Stimulated activated CD4-positive, alpha-beta T cell treated with anti-CD3 and anti-CD28 coated beads, Interleukin-12 subunit alpha, Interleukin-12 subunit beta, amount 100 ng/mL, for 4 hours (primary cell): Measurements from ENCODE around the gene CEP57L1.
"Not testable (repeated sequence)": the region's sequence is repeated elsewhere in the genome, so short reads cannot be mapped to it uniquely, and the experiment has no call there.

Experiments
- DNase-seq: peaks from one replicate; pipeline ENCODE4 v3.0.0-alpha.2; 2020

Gene CEP57L1

DNA sequence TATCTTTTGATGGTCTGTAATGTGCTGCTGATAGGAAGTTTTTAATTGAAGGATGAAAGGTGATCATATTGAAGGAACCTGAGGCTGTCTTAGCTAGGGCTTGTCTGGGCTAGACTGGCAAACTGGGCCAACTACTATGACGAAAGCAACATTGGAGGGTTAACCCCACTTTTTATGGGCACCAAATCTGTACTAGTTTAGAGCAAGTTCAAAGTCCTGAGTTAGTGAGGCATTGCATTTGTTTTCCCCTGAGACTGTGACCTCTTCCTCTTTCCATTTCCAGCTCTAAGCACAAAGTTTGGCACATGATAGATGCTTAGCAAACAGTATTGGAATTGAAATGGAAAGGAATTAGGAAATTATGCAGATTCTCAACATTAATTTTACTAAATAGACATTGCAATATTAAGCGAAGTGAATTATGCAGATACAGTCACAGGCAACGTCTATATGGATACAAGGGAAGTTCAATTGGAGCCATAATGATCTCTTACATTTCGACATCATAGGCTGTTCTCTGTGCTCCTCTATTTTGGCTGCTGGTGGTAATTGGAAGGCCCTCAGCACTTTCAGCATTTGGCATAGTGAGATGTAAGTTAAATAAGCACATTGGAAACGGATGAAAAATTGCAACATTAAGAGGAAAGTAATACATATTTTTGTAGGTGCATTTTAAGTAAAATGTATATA lies 22.2 kb downstream of the CEP57L1 start:
- no peak for DNase-seq

DNA sequence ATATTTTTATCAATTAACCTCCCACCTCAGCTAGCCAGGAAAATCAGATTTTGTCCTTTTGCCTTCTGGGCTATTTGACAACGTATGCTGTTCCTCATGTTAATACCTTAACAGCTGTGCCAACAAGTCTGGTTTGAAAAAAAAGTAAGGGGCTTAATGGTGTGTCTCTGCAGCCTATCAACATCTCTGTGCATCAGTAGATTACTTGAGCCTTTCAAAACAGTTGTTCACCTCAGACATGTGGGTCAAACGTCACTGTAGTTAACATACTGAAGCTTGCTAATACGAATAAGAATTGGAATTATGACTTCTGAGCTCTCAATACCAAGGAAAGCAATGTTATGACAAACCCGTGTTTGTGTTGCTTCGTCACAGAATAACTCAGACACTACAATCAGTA lies 23.0 kb downstream of the CEP57L1 start:
- no peak for DNase-seq

DNA sequence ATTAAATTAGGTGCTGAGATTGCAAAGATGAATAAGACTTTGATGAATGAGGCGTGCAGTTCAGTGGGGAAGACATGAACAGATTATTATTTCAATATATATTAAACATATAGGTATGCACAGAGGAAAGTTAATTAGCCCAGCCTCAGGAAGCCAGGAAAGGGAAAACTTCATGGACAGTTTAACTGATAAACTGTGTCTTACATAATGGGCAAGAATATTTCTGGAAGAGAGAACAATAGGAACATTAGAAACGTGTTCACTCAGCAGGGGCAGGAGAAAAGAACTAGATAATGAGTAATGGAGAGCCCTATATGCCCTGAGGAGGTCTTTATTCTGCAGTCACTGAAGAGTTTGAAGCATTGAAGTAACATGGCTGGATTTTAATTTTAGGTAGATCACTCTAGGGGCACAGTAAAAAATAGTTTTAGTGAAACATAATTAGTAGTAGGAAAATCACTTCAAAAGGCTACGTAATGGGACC lies 23.6 kb downstream of the CEP57L1 start:
- no peak for DNase-seq

DNA sequence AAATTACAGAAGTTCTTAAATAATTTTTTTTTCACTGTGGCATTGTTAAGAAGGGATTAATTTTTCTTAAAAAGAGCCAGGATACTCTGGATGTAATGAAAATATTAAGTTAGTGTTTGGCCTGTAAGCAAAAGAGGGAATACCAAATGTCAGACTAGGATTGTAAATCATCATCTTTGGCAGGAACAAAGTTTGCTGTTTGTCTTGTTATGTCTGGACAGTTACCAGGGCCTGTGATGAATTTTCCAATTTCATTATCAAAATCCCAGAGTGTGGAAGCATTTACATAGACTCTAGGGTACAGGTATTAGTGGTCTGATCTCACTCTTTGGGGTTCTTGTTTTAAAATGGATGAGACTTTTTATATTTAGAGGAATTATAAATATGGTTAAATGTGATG lies 26.1 kb downstream of the CEP57L1 start:
- no peak for DNase-seq

DNA sequence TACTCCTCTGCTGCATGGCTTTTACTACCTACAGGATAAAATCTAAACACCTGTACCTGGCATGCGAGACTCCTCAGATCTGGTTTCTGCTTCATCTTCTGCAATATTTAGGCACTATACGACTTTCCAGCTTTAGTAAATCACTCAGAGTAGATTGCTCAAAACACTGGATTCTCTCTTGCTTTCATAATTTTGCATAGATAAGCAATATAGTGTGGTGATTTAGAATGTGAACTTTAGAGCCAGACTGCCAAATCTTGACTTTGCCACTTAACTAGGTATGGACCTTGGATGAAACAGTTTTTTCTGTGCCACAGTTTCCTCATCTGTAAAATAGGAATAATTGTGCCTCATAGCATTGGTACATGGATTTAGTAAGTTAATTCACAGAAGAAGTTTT lies 28.9 kb downstream of the CEP57L1 start:
- DNase-seq: no peak

DNA sequence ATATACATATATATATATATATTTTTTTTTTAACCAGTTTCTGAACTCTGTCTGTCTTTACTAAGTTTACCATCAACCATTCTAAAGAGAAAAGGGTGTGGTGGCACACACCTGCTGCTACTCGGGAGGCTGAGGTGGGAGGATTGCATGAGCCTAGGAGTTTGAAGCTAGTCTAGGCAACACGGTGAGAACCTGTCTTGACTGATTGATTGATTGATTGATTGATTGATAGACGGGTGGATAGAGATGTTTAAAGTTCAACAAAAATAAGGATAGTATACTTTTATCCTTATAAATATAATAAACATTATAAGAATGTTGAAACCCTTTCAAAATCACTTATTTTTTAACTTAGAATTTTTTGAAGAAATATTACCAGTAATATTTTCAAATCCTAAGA lies 30.2 kb downstream of the CEP57L1 start:
- DNase-seq: no peak

DNA sequence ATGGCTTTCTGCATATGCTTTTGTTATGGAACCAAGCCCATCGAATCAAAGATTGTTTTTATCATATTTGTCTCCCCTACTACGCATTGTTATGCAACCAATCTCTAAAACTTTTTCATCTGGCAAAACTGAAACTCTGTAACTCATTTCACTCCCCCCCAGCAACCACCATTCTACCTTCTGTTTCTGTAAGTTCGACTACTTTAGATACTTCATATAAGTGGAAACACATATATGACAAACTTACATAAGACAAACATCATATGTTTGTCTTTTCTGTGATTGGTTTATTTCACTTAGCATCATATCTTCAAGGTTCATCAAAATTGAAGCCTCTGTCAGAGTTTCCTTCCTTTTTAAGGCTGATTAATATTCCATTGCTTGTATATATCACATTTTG lies 34.8 kb downstream of the CEP57L1 start:
- DNase-seq: no peak

DNA sequence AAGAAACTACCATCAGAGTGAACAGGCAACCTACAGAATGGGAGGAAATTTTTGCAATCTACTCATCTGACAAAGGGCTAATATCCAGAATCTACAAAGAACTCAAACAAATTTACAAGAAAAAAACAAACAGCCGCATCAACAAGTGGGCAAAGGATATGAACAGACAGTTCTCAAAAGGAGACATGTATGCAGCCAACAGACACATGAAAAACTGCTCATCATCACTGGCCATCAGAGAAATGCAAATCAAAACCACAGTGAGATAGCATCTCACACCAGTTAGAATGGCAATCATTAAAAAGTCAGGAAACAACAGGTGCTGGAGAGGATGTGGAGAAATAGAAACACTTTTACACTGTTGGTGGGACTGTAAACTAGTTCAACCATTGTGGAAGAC lies 40.3 kb downstream of the CEP57L1 start:
- DNase-seq: not testable (repeated sequence)

DNA sequence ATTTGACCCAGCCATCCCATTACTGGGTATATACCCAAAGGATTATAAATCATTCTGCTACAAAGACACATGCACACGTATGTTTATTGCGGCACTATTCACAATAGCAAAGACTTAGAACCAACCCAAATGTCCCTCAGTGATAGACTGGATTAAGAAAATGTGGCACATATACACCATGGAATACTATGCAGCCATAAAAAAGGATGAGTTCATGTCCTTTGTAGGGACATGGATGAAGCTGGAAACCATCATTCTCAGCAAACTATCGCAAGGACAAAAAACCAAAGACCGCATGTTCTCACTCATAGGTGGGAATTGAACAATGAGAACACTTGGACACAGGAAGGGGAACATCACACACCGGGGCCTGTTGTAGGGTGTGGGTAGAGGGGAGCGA lies 40.7 kb downstream of the CEP57L1 start:
- not testable (repeated sequence) for DNase-seq

DNA sequence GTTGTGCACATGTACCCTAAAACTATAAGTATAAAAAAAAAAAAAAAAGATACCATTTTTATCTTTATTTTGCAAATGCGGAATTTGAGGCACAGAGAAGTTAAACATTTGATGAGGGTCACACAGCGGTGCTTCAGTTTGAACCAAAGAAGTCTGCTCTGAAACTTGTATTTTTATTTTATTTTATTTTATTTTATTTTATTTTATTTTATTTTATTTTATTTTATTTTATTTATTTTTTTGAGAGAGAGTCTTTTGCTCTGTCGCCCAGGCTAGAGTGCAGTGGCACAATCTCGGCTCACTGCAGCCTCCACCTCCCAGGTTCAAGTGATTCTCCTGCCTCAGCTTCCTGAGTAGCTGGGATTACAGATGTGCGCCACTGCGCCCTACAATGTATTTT lies 41.2 kb downstream of the CEP57L1 start:
- DNase-seq: not testable (repeated sequence)

DNA sequence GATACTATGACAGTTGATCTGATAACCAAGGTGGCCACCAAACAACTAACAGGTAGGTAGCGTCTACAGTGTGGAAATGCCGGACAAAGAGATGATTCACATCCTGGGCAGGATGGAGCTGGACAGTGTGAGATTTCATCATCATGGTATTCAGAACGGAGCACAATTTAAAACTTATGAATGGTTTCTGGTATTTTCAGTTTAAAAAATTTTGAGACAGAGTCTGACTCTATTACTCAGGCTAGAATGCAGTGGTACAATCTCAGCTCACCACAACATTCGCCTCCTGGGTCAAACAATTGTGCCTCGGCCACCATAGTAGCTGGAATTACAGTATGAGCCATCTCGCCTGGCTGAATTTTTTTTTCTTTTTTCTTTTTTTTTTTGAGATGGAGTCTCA lies 43.8 kb downstream of the CEP57L1 start:
- no peak for DNase-seq

DNA sequence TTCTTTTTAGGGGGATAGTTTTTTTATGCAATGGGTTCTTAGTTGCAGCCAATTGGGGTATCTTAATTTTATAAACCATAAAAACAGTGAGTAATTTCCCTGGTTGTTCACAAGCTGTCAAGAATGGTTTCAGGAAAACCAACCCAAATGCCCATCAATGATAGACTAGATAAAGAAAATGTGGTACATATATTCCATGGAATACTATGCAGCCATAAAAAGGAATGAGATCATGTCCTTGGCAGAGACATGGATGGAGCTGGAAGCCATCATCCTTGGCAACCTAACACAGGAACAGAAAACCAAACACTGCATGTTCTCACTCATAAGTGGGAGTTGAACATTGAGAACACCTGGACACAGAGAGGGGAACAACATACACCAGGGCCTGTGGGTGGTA lies 46.8 kb downstream of the CEP57L1 start:
- DNase-seq: not testable (repeated sequence)

DNA sequence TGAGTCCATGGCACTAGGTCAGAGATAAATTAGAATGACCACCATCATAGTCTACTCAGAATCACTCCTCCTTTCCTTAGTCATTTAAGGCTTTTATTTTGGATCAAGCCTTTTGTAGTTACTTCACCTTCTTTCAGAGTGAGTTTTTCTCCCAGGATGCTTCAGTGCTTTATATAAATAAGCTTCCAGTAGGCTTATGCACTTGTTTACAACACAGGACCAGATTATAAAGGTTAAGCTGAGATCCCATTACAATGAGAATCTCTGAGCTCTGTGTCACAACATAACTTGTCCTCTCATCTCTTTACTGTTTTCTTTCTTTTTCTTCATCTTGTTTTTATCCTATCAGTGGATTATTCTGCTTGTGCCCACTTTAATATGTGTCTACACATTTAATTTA lies 47.9 kb downstream of the CEP57L1 start:
- no peak for DNase-seq

DNA sequence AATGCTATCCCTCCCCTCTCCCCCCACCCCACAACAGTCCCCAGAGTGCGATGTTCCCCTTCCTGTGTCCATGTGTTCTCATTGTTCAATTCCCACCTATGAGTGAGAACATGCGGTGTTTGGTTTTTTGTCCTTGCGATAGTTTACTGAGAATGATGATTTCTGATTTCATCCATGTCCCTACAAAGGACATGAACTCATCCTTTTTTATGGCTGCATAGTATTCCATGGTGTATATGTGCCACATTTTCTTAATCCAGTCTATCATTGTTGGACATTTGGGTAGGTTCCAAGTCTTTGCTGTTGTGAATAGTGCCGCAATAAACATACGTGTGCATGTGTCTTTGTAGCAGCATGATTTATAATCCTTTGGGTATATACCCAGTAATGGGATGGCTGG lies 52.9 kb downstream of the CEP57L1 start:
- not testable (repeated sequence) for DNase-seq

DNA sequence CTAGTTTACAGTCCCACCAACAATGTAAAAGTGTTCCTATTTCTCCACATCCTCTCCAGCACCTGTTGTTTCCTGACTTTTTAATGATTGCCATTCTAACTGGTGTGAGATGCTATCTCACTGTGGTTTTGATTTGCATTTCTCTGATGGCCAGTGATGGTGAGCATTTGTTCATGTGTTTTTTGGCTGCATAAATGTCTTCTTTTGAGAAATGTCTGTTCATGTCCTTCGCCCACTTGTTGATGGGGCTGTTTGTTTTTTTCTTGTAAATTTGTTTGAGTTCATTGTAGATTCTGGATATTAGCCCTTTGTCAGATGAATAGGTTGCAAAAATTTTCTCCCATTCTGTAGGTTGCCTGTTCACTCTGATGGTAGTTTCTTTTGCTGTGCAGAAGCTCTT lies 53.4 kb downstream of the CEP57L1 start:
- not testable (repeated sequence) for DNase-seq

DNA sequence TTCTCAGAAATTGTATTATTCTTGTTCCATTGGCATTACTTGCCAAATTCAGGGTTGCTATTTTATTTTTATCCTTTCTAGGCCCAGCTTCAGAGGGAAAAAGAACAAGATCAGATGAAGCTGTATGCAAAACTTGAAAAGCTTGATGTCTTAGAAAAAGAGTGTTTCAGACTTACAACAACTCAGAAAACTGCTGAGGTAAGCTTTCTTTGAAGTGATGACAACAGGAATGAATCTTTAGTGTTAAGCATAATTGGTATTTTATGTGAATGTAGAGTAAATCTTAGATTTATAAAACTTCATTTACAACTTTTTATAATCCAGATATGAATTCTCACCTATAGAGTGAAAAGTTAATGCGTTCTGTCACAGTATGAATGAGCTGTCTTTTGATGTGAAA lies 58.4 kb downstream of the CEP57L1 start:
- no peak for DNase-seq

DNA sequence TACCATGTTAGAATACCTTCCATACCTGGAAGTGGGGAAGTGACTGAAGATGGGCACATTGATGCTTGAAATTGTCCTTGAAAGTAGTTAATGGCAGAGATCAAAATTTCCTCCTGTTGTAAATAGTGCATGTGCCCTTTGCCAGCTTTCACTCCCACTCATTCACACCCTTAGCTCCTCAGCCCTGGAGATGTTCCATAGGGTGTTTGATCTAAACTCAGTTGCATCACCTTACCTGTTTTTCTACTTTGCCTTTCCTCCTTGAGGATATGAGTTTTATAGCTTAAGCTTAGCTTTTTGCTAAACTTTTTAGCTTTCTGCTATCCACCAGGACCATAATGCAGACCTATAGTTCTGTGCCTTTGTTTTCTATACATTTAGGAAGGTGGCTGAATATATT lies 69.0 kb downstream of the CEP57L1 start:
- no peak for DNase-seq

DNA sequence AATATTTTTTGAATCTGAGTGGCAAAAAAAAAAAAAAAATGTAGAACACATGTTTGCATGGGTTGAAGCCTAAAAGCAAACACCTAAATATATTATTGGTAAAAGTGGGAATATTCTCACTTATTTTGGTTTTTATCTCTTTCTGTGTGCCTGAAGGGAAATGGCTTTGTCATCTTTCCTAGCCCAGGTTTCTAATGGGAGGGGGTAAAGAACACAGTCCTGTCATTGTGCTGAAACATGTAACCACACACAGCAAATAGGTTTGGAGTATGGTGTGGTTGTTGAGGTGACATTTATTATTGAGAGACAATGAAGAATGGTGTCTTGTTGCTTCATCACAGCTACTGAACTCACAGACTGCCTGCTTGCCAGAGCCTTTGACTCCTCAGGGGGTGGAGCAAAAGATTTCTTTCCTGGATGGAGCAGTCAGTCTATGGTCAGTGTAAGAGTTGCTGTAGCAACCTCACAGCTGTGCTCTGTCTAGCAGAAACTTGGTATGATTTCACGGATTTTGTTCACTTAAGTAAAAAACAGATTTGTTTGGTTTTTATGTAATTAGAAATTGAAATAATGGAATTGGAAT lies 70.2 kb downstream of the CEP57L1 start:
- no peak for DNase-seq

DNA sequence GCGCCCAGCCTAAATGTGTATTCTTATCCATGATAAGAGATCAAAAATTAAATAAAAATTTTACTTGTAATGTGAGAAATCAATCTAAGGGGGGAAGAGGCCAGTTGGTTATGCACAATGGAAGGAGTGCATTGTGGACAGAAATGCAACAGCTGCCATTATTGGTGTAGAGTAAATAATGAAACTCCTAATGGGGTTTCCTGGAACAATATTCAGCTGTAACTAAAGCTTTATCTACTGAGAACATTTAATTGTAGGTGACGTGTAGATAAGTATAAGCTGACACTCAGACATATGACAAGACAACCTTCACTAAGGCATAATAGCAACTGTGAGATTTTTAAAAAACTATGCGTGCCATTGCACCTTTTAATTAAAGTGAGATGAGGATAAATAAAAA lies 71.4 kb downstream of the CEP57L1 start:
- DNase-seq: no peak

DNA sequence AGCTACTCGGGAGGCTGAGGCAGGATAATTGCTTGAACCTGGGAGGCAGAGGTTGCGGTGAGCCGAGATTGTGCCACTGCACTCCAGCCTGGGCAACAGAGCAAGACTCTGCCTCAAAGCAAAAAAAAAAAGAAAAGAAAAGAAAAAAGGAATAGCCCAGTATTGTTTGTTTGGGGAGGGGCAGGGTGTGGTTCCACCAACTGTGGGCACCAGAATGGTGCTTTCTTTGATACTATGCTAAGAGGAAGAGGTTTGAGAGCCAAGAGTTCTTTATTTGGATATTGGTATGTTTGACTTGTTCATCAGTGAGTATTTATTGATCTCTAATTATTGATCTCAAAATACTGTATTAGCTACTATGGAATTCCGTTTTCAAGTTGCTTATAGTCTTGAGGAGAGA lies 72.3 kb downstream of the CEP57L1 start:
- no peak for DNase-seq

DNA sequence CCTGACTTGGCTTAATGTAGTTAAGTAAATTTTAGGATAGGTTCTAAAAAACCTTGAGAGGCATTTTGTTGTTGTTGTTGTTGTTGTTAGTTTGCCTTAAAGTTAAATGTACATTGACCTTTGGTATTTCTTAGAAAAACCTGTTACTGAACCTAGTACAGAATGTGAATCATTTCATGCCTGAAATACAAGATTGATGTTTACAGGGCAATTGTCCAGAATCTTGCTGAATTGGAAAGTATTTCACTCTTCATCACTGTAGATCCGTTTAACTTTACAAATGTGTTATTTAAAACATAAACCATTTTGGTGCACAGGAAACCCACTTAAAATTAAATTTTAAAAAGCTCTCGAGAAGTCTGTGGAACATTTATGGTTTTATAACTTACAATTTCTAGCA lies 75.0 kb downstream of the CEP57L1 start:
- no peak for DNase-seq

DNA sequence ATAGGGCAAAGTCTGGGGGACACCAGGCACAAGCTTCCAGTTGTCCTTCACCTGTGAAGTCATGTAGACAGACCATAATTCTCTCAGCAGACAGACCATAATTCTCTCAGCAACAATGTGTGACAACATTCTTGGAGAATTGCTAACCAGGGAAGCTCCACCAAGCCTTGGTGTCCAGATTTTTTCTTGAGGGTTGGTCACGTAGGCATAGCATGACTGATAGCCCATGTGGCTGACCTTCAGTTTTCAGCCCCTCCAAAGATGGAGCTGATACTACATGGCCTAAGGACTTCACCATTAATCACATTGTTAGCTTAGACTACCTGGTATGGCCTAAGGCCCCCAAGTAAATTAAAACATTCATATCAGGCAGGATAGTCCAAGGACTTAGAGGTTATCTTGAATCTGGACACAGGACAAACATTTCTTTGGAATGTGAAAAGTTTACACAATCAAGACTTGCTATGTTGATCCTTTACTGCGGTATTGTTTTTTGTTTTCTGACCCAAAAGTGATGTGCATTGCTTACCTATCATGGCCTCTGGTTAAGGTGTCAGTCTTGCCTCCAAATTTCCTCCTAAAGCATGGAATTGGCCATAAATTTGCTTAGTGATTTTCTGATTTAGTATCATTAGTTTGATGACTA lies 76.9 kb downstream of the CEP57L1 start:
- DNase-seq: no peak

DNA sequence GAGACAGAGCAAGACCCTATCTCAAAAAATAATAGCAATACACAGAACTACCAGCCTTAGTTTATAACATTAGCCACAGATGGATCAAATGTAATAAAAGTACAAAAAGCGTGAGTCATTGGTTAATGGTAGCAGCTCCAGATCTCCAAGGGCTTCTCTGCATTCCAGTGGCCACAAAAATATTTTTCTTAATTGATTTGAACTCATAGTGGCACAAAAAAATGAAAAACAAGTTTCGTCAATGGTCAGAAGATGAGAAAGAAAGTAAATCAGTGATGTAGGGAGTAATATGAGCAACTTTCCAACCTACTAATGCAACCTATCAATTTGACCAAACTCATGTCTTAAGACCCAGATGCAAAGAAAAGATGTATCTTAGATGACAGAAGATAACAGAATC lies 79.6 kb downstream of the CEP57L1 start:
- DNase-seq: no peak

DNA sequence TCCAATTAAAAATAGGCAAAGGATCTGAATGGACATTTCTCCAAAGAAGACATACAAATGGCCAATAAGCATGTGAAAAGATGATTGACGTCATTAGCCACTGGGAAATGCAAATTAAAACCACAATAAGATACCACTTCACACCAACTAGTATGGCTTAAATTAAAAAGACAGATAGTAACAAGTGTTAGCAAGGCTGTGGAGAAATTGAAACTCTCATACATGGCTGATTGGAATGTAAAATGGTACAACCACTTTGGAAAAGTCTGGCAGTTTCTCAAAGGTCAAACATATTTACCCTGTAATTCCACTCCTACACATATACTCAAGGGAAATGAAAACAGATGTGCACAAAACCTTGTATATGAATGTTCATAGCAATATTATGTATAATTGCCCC lies 83.6 kb downstream of the CEP57L1 start:
- no peak for DNase-seq

DNA sequence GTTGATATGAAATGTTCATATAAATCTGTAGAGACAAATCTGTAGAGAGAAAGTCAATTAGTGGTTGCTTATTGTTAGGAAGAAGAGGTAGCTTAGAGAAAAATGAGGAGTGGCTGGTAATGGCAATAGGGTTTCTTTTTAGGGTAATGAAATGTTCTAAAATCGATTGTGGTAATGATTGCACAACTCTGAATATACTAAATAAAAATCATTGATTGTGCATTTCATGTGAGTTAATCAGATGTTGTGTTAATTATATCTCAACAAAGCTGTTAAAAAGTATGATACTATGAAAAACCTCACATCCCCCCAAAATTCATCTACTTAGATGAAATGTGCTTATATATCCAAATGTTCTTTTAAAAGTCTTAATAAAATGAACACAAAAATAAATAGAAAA lies 84.2 kb downstream of the CEP57L1 start:
- DNase-seq: no peak
